ENCODE measurements around the gene SASH1.

DNA sequence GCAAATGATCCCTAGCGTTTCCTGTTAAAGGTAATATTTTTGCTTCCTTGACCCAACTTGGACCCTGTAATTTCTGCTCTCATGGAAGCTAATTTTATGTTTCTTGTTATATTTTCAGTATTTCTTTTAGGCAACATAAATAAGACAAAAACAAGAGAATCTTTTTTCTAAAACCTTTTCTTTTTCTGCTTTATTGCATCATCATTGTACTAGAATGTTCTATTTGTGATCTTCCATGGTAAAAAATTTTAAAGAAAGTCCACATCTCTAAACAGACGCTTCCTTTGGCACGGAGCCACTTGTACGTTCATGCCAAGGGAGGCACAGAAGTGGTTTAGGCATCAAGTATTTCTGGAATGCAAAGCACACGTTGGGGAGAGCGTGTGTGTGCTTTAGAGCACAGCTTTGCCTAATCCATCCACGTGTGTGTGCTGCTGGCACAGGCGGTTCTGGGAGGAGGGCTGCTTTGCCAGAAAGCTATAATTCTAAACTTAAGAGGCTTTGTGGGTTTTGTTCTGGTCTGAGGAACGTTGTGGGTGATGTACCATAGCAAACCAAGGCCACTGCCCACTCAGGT is 98.3 kb downstream of the SASH1 start:
- TF ChIP-seq FOXA1 (IDR thresholded peaks at IDR 0.05) = no peak
- TF ChIP-seq BHLHE40 (IDR thresholded peaks at IDR 0.05; ENCODE audit: borderline replicate concordance) = no peak
- no peak for TF ChIP-seq SUZ12 (IDR thresholded peaks at IDR 0.05)
- no peak for TF ChIP-seq ZNF384 (IDR thresholded peaks at IDR 0.05)
- no peak for TF ChIP-seq SP1 (IDR thresholded peaks at IDR 0.05)
- TF ChIP-seq, protein P1, sequence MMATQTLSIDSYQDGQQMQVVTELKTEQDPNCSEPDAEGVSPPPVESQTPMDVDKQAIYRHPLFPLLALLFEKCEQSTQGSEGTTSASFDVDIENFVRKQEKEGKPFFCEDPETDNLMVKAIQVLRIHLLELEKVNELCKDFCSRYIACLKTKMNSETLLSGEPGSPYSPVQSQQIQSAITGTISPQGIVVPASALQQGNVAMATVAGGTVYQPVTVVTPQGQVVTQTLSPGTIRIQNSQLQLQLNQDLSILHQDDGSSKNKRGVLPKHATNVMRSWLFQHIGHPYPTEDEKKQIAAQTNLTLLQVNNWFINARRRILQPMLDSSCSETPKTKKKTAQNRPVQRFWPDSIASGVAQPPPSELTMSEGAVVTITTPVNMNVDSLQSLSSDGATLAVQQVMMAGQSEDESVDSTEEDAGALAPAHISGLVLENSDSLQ (IDR thresholded peaks at IDR 0.05) = no peak
- TF ChIP-seq ARNT (IDR thresholded peaks at IDR 0.05) = no peak
